ENCODE results near the gene RAI14.

DNA sequence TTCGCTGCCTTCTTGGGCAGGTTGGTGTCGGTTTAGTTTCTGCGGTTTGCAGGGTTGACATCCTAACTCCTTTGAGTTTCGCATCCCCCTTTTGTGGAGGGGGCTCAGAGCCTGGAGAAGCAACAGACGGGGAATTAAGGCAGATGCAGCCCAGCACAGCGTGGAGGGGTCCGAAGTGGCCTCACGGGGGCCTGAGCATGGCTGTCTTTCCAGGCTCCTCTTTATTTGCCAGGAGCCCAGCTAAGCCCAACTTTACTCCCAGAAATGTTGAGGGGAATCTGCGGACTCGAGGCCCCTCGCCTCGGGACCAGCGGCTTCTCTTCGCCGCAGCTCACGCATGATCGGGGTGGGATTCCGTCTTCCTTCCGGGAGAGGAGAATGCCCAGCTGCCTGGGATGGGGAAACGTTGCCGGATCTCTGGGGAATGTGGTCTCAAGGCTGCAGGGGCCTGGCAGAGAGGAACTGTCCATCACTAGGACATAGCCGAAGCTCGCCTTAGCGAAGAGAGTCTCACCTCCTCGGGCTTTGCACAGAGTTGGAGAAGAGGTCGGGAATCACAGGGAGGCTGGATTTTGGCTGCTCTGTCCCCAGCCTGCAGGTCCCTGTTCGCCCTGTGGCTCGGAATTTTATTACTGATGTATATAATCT, 1.3 kb downstream of the RAI14 start:
- TF ChIP-seq SP1 (IDR thresholded peaks at IDR 0.05) (no peak), FOXM1 (IDR thresholded peaks at IDR 0.05; ENCODE audit: borderline replicate concordance) (no peak), FOXA1 (IDR thresholded peaks at IDR 0.05) (no peak), ZNF384 (IDR thresholded peaks at IDR 0.05) (no peak)

All from HEK293T (cell line).